ENCODE data around the gene CDH4. TPM values are rescaled to one million over a fixed set of nuclear protein-coding genes. Genes with fewer than 3 reads are reported as not detected.

Gene CDH4
- total RNA-seq, 1 donor from 2014 or later = 39.7 TPM

- Histone ChIP-seq H3K27me3 (ENCODE audit: control insufficient read depth, insufficient read depth, low read length) (no peaks in the 10 kb centered on the region), H3K36me3 (ENCODE audit: control insufficient read depth, insufficient read depth, low read length) (no peaks in the 10 kb centered on the region), H3K4me3 (ENCODE audit: low read depth, low read length) (no peak overlapping the region)
- TF ChIP-seq CTCF (IDR thresholded peaks at IDR 0.05; ENCODE audit: insufficient read depth, low read length, poor library complexity, severe bottlenecking) = no peak
- no peak for DNase-seq (ENCODE audit: low read depth)
Observed at GRCh38 chr20:61640131-61640870, 388.2 kb downstream of the CDH4 start.

- no peaks in the 10 kb centered on the region for H3K36me3 ChIP-seq (ENCODE audit: control insufficient read depth, insufficient read depth, low read length)
- no peaks in the 10 kb centered on the region for H3K27me3 ChIP-seq (ENCODE audit: control insufficient read depth, insufficient read depth, low read length)
- no peak overlapping the region for H3K4me3 ChIP-seq (ENCODE audit: low read depth, low read length)
- TF ChIP-seq CTCF (IDR thresholded peaks at IDR 0.05; ENCODE audit: insufficient read depth, low read length, poor library complexity, severe bottlenecking) = no peak
- DNase-seq (ENCODE audit: low read depth) = no peak
Observed at GRCh38 chr20:61640871-61641245, 388.8 kb downstream of the CDH4 start.

- DNase-seq (ENCODE audit: low read depth) = no peak
- no peak for TF ChIP-seq CTCF (IDR thresholded peaks at IDR 0.05; ENCODE audit: insufficient read depth, low read length, poor library complexity, severe bottlenecking)
- no peaks in the 10 kb centered on the region for H3K36me3 ChIP-seq (ENCODE audit: control insufficient read depth, insufficient read depth, low read length)
- no peak overlapping the region for H3K4me3 ChIP-seq (ENCODE audit: low read depth, low read length)
- no peaks in the 10 kb centered on the region for H3K27me3 ChIP-seq (ENCODE audit: control insufficient read depth, insufficient read depth, low read length)
Observed at GRCh38 chr20:61643656-61644377, 391.8 kb downstream of the CDH4 start.

- TF ChIP-seq CTCF (IDR thresholded peaks at IDR 0.05; ENCODE audit: insufficient read depth, low read length, poor library complexity, severe bottlenecking) = no peak
- Histone ChIP-seq H3K36me3 (ENCODE audit: control insufficient read depth, insufficient read depth, low read length) (no peaks in the 10 kb centered on the region), H3K4me3 (ENCODE audit: low read depth, low read length) (no peak overlapping the region), H3K27me3 (ENCODE audit: control insufficient read depth, insufficient read depth, low read length) (peaks cover 3% of the 10 kb centered on the region)
- no peak for DNase-seq (ENCODE audit: low read depth)
Observed at GRCh38 chr20:61644378-61645076, 392.5 kb downstream of the CDH4 start.

GRCh38 chr20:61645732-61646131 lies 393.7 kb downstream of the CDH4 start:
- peaks cover 3% of the 10 kb centered on the region for H3K27me3 ChIP-seq (ENCODE audit: control insufficient read depth, insufficient read depth, low read length)
- no peaks in the 10 kb centered on the region for H3K36me3 ChIP-seq (ENCODE audit: control insufficient read depth, insufficient read depth, low read length)
- no peak for TF ChIP-seq CTCF (IDR thresholded peaks at IDR 0.05; ENCODE audit: insufficient read depth, low read length, poor library complexity, severe bottlenecking)
- no peak for DNase-seq (ENCODE audit: low read depth)
- H3K4me3 ChIP-seq (ENCODE audit: low read depth, low read length) = no peak overlapping the region
